HG02943 (cell line): ENCODE data around the gene TBCCD1.
"Not testable (repeated sequence)": the region's sequence is repeated elsewhere in the genome, so short reads cannot be mapped to it uniquely, and the experiment has no call there.

Experiments used
- ATAC-seq: cut with Tn5 transposase; IDR thresholded peaks from one replicate; pipeline ENCODE4 v1.9.1; 2021; ENCODE audit warnings: mild to moderate bottlenecking, low read depth, moderate library complexity; ENCODE audit not compliant: unreplicated experiment

The TBCCD1 gene

GRCh38 chr3:186498022-186498421 is 69.1 kb downstream of the TBCCD1 start:
- not testable (repeated sequence) for ATAC-seq

DNA sequence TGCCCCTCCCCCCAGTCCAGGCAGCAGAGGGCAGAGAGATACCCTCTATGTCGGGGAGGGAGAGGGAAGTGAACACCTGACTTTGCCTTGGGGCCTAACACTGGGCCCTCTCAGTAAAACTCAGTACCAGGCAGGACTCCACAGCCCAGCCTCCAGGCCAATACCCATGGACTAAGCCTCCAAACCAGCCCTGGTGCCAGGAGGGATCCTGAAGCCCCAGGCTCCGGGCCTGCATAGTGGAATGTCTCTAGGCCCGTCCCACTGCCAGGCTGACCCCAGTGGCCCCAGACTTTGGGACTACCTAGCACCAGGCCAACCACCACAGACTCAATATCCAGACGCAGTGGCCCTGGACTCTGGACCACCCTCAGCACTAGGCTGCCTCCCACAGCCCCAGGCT is 69.5 kb downstream of the TBCCD1 start:
- ATAC-seq: no peak

- no peak for ATAC-seq
Measured at GRCh38 chr3:186496635-186497034, 70.5 kb downstream of the TBCCD1 start.
